GM12878 (cell line): ENCODE measurements around the gene IL34. TPM values are rescaled to one million over a fixed set of nuclear protein-coding genes. Genes with fewer than 3 reads are reported as not detected.

Experiments used
- ATAC-seq: fragments of 200-7000 bp; cut with Tn5 transposase; 3 replicates; pipeline ENCODE4 v1.9.1; 2020; ENCODE audit warnings: mild to moderate bottlenecking, moderate library complexity
- BruUV-seq: library from RNA; stranded (reverse); fragments of 400-500 nt; replicated peaks from 2 replicates; lab custom pipeline; 2021; lab: Mats Ljungman, UMichigan
- CTCF ChIA-PET: fragments of 300-600 bp; sonication (Branson Sonifier 250); formaldehyde crosslinking; extraction: SDS; loops from one replicate; lab custom pipeline; 2021; ENCODE audit warnings: inconsistent platforms; lab: Yijun Ruan, JAX
- POLR2A ChIA-PET: fragments of 350-600 bp; formaldehyde crosslinking; extraction: SDS; loops from one replicate; lab custom pipeline; 2021; ENCODE audit warnings: inconsistent platforms; lab: Charles Lee
- RAD21 ChIA-PET: fragments of 300-600 bp; sonication (Branson Sonifier 250); formaldehyde crosslinking; loops from one replicate; lab custom pipeline; 2023; ENCODE audit warnings: antibody characterized with exemption; ENCODE audit not compliant: unreplicated experiment; lab: Charles Lee
- SMC1A ChIA-PET: fragments of 300-600 bp; sonication (Branson Sonifier 250); formaldehyde crosslinking; loops from one replicate; lab custom pipeline; 2023; ENCODE audit not compliant: unreplicated experiment, uncharacterized antibody; lab: Charles Lee
- DNase-seq: peaks from one replicate; pipeline ENCODE4 v3.0.0-alpha.2; 2011; ENCODE audit warnings: low read depth, low spot score
- FAIRE-seq: peaks from 3 replicates; lab custom pipeline; 2011; peaks lifted over from hg19 to GRCh38; lab: Jason Lieb, UNC
- H2AFZ ChIP-seq: 2 replicates; pipeline ENCODE4 v1.6.0; 2011; ENCODE audit warnings: low read depth, low read length, control low read depth; ENCODE audit not compliant: control insufficient read depth
- H3K27ac ChIP-seq: 2 replicates; pipeline ENCODE4 v1.5.1; 2011; ENCODE audit warnings: control low read depth; ENCODE audit not compliant: control insufficient read depth, insufficient read depth
- H3K27me3 ChIP-seq, 2 experiments: replicated peaks in 1 of 2; 2 replicates each; pipeline versions ENCODE4 v1.6.0 to v1.6.1; 2011; ENCODE audit warnings: low read length in 1 of 2; ENCODE audit not compliant: control insufficient read depth in 2 of 2, insufficient read depth in 2 of 2
- H3K36me3 ChIP-seq, 2 experiments: 2 replicates each; pipeline ENCODE4 v1.5.1; 2011; ENCODE audit warnings: low read length in 1 of 2; ENCODE audit not compliant: control insufficient read depth in 2 of 2, insufficient read depth in 2 of 2
- H3K4me1 ChIP-seq: 2 replicates; pipeline ENCODE4 v1.6.1; 2011; ENCODE audit warnings: mild to moderate bottlenecking, low read length, moderate library complexity, mixed read lengths; ENCODE audit not compliant: control insufficient read depth, insufficient read depth
- H3K4me2 ChIP-seq: 2 replicates; pipeline ENCODE4 v1.6.0; 2011; ENCODE audit warnings: control low read depth; ENCODE audit not compliant: control insufficient read depth, insufficient read depth
- H3K4me3 ChIP-seq: fragments of 200-600 bp; sonication (generic); 2 replicates; pipeline ENCODE4 v1.5.1; 2016
- H3K79me2 ChIP-seq: 2 replicates; pipeline ENCODE4 v1.6.0; 2011; ENCODE audit warnings: low read length; ENCODE audit not compliant: control insufficient read depth, insufficient read depth
- H3K9ac ChIP-seq: 2 replicates; pipeline ENCODE4 v1.8.0; 2011; ENCODE audit warnings: low read length, control low read depth, mixed read lengths; ENCODE audit not compliant: control insufficient read depth, insufficient read depth
- H3K9me3 ChIP-seq: replicated peaks from 3 replicates; pipeline ENCODE4 v1.5.1; 2011; ENCODE audit warnings: mild to moderate bottlenecking, low read length; ENCODE audit not compliant: control insufficient read depth, insufficient read depth
- H4K20me1 ChIP-seq: 2 replicates; pipeline ENCODE4 v1.6.0; 2011; ENCODE audit not compliant: control insufficient read depth, insufficient read depth
- BHLHE40 ChIP-seq, 2 experiments: fragments of 450-650 bp in 1 of 2; IDR thresholded peaks; 2 replicates each; pipeline ENCODE4 v1.6.1; 2011 to 2017; ENCODE audit warnings: low read depth in 2 of 2, borderline replicate concordance in 1 of 2, improper control_type of control experiment in 1 of 2, low read length in 1 of 2, mild to moderate bottlenecking in 1 of 2
- EP300 ChIP-seq, 2 experiments: fragments of 150-350 bp in 1 of 2; IDR thresholded peaks; 2 replicates each; pipeline ENCODE4 v1.6.1; 2011 to 2012; ENCODE audit warnings: low read depth in 2 of 2, low read length in 2 of 2, borderline replicate concordance in 1 of 2, improper control_type of control experiment in 1 of 2, inconsistent platforms in 1 of 2; ENCODE audit not compliant: control insufficient read depth in 1 of 2
- ESRRA ChIP-seq: IDR thresholded peaks from 2 replicates; pipeline ENCODE4 v1.6.1; 2012; ENCODE audit warnings: mild to moderate bottlenecking, low read length, improper control_type of control experiment
- MXI1 ChIP-seq: fragments of 150-350 bp; IDR thresholded peaks from 2 replicates; pipeline ENCODE4 v1.6.1; 2011; ENCODE audit warnings: low read depth, mild to moderate bottlenecking, inconsistent platforms, low read length, improper control_type of control experiment
- NFIC ChIP-seq: IDR thresholded peaks from 2 replicates; pipeline ENCODE4 v1.6.1; 2012; ENCODE audit warnings: low read depth, mild to moderate bottlenecking, inconsistent platforms, low read length, moderate library complexity
- PAX8 ChIP-seq: fragments of 450-650 bp; IDR thresholded peaks from 2 replicates; pipeline ENCODE4 v1.6.1; 2017; ENCODE audit warnings: mild to moderate bottlenecking, moderate library complexity
- POU2F2 ChIP-seq: IDR thresholded peaks from 3 replicates; pipeline ENCODE4 v1.6.1; 2011; ENCODE audit warnings: low read depth, mild to moderate bottlenecking, low read length, borderline replicate concordance
- SUZ12 ChIP-seq: fragments of 200-600 bp; sonication (generic); IDR thresholded peaks from one replicate; pipeline ENCODE4 v1.6.1; 2018; ENCODE audit warnings: antibody characterized with exemption, mild to moderate bottlenecking; ENCODE audit not compliant: unreplicated experiment
- TCF7 ChIP-seq: IDR thresholded peaks from 2 replicates; pipeline ENCODE4 v1.6.1; 2014; ENCODE audit warnings: antibody characterized with exemption, borderline replicate concordance
- WGBS: methylation state at CpG from one replicate; pipeline ENCODE4 v1.1.6; 2016; ENCODE audit warnings: low lambda C conversion rate; ENCODE audit not compliant: insufficient replicate concordance, insufficient coverage; ENCODE audit errors: missing lambda C conversion rate; 5-methylcytosine and 5-hydroxymethylcytosine counted together
- in situ Hi-C: fragments of 300-500 bp; cut with MboI; formaldehyde crosslinking; loops from 9 replicates; pipeline ENCODE4 v1.14.3; 2018; ENCODE audit warnings: mixed read lengths
- intact Hi-C: fragments of 100-400 bp; cut with micrococcal nuclease; formaldehyde crosslinking; loops from one replicate; pipeline ENCODE4 v1.14.2; 2022; ENCODE audit not compliant: unreplicated experiment
- polyA plus RNA-seq, 11 experiments: library from polyadenylated mRNA; depleted of rRNA in 4 of 11; unstranded in 6 of 11; stranded (reverse) in 5 of 11; fragments of >200 nt; fragmentation: Nextera tagmentation in 4 of 11; fragmentation: Illumina TruSeq in 1 of 11; extraction: Ambion mirVana in 4 of 11; extraction: Trizol in 1 of 11; gene quantifications; 1 replicate in 1 of 11; 2 replicates in 10 of 11; pipeline versions ENCODE4 v1.2.1 to v1.2.3, GENCODE V29; 2011 to 2016; ENCODE audit warnings: inconsistent platforms in 2 of 11, missing spikeins in 2 of 11, low read depth in 1 of 11
- total RNA-seq, 4 experiments: library from RNA; depleted of rRNA in 3 of 4; stranded (reverse); fragments of >200 nt in 3 of 4; fragmentation: Illumina TruSeq in 1 of 4; extraction: Trizol in 1 of 4; gene quantifications; 2 replicates each; pipeline versions ENCODE4 v1.2.1 to v1.2.3, GENCODE V29; 2013 to 2021
- TF ChIP-seq, protein P1 (sequence below): IDR thresholded peaks from 2 replicates; pipeline ENCODE4 v1.6.1; 2012; ENCODE audit warnings: mild to moderate bottlenecking, low read depth, low read length
- TF ChIP-seq, protein P2 (sequence below): fragments of 450-650 bp; formaldehyde crosslinking; IDR thresholded peaks from 2 replicates; pipeline ENCODE4 v1.4.0; 2020; ENCODE audit warnings: mild to moderate bottlenecking, moderate library complexity

IL34 gene
- total and polyA plus RNA-seq, 10 of the 15 experiments (the other 5 are each of a cell fraction or from before 2014, with no cell fraction given), result 0.27 to 0.40 TPM; not detected in 8

DNA sequence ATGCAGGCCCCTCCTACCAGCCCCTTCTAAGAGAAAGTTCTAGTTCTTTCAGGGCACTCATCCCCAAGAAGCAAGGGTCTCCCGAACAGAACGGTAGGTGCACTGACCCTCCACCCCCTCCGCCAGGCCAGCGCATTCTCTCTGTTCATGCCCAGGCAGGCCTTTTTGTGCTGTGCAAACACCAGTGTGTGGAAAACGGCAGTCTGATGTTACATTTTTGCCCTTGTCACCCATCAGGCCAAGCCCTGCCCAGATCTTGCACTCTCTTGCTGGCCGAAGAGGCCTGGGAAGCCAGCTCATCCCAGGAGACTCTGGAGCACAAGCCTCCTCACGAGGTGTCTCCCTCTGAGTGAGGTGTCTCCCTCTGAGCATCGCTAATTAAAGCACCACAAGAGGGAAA is 55.6 kb downstream of the IL34 start:
- Histone ChIP-seq H2AFZ (no peak overlapping the region), H3K4me3 (no peak overlapping the region), H3K27me3 (no peaks in the 10 kb centered on the region), H3K4me2 (no peak overlapping the region), H3K27ac (no peak overlapping the region), H3K9me3 (no peaks in the 10 kb centered on the region), H3K4me1 (no peaks in the 10 kb centered on the region), H3K9ac (no peak overlapping the region), H3K79me2 (no peaks in the 10 kb centered on the region), H4K20me1 (no peaks in the 10 kb centered on the region), H3K36me3 (no peaks in the 10 kb centered on the region; a peak in 3 of 4 replicates)
- RAD21 ChIA-PET, result no interaction called here
- no peak for TF ChIP-seq MXI1
- TF ChIP-seq PAX8, result no peak
- no peak for TF ChIP-seq SUZ12
- TF ChIP-seq NFIC, result no peak
- TF ChIP-seq BHLHE40 (IDR thresholded peaks at IDR 0.05; ENCODE audit: borderline replicate concordance in 1 of 2, low read depth in 2 of 2, low read length in 1 of 2), result no peak
- TF ChIP-seq, protein P1, sequence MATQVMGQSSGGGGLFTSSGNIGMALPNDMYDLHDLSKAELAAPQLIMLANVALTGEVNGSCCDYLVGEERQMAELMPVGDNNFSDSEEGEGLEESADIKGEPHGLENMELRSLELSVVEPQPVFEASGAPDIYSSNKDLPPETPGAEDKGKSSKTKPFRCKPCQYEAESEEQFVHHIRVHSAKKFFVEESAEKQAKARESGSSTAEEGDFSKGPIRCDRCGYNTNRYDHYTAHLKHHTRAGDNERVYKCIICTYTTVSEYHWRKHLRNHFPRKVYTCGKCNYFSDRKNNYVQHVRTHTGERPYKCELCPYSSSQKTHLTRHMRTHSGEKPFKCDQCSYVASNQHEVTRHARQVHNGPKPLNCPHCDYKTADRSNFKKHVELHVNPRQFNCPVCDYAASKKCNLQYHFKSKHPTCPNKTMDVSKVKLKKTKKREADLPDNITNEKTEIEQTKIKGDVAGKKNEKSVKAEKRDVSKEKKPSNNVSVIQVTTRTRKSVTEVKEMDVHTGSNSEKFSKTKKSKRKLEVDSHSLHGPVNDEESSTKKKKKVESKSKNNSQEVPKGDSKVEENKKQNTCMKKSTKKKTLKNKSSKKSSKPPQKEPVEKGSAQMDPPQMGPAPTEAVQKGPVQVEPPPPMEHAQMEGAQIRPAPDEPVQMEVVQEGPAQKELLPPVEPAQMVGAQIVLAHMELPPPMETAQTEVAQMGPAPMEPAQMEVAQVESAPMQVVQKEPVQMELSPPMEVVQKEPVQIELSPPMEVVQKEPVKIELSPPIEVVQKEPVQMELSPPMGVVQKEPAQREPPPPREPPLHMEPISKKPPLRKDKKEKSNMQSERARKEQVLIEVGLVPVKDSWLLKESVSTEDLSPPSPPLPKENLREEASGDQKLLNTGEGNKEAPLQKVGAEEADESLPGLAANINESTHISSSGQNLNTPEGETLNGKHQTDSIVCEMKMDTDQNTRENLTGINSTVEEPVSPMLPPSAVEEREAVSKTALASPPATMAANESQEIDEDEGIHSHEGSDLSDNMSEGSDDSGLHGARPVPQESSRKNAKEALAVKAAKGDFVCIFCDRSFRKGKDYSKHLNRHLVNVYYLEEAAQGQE, result no peak
- TF ChIP-seq TCF7, result no peak
- TF ChIP-seq, protein P2, sequence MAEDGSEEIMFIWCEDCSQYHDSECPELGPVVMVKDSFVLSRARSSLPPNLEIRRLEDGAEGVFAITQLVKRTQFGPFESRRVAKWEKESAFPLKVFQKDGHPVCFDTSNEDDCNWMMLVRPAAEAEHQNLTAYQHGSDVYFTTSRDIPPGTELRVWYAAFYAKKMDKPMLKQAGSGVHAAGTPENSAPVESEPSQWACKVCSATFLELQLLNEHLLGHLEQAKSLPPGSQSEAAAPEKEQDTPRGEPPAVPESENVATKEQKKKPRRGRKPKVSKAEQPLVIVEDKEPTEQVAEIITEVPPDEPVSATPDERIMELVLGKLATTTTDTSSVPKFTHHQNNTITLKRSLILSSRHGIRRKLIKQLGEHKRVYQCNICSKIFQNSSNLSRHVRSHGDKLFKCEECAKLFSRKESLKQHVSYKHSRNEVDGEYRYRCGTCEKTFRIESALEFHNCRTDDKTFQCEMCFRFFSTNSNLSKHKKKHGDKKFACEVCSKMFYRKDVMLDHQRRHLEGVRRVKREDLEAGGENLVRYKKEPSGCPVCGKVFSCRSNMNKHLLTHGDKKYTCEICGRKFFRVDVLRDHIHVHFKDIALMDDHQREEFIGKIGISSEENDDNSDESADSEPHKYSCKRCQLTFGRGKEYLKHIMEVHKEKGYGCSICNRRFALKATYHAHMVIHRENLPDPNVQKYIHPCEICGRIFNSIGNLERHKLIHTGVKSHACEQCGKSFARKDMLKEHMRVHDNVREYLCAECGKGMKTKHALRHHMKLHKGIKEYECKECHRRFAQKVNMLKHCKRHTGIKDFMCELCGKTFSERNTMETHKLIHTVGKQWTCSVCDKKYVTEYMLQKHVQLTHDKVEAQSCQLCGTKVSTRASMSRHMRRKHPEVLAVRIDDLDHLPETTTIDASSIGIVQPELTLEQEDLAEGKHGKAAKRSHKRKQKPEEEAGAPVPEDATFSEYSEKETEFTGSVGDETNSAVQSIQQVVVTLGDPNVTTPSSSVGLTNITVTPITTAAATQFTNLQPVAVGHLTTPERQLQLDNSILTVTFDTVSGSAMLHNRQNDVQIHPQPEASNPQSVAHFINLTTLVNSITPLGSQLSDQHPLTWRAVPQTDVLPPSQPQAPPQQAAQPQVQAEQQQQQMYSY (CRISPR knock-in tag), result no peak
- TF ChIP-seq POU2F2, result no peak
- TF ChIP-seq EP300 (IDR thresholded peaks at IDR 0.05; ENCODE audit: borderline replicate concordance in 1 of 2, control insufficient read depth in 1 of 2, low read depth in 2 of 2, low read length in 2 of 2), result no peak
- no peak for TF ChIP-seq ESRRA
- BruUV-seq, result no TSS peak
- intact Hi-C loops, result no loop called here
- in situ Hi-C loops, result no loop called here
- DNase-seq, result no peak
- SMC1A ChIA-PET, result no interaction called here
- POLR2A ChIA-PET, result no interaction called here
- WGBS, result 80% methylated on average over 8 of the region's 8 CpGs
- no peak for FAIRE-seq
- CTCF ChIA-PET, result no interaction called here
- no peak for ATAC-seq
